Ishikawa (cell line): ENCODE measurements around the gene LRRC63.

Experiments
- CEBPB ChIP-seq: IDR thresholded peaks from 2 replicates; pipeline ENCODE4 v1.6.1; 2012
- CREB1 ChIP-seq: IDR thresholded peaks from 2 replicates; pipeline ENCODE4 v1.6.1; 2012; ENCODE audit warnings: low read depth
- EGR1 ChIP-seq: IDR thresholded peaks from 2 replicates; pipeline ENCODE4 v1.6.1; 2012
- EP300 ChIP-seq: IDR thresholded peaks from 2 replicates; pipeline ENCODE4 v1.6.1; 2012; ENCODE audit warnings: borderline replicate concordance
- FOXM1 ChIP-seq: IDR thresholded peaks from 2 replicates; pipeline ENCODE4 v1.6.1; 2012; ENCODE audit warnings: low read depth, borderline replicate concordance
- MAX ChIP-seq: IDR thresholded peaks from 2 replicates; pipeline ENCODE4 v1.6.1; 2012
- NFIC ChIP-seq: IDR thresholded peaks from 2 replicates; pipeline ENCODE4 v1.6.1; 2012
- RAD21 ChIP-seq: IDR thresholded peaks from 2 replicates; pipeline ENCODE4 v1.6.1; 2012; ENCODE audit warnings: low read depth
- REST ChIP-seq: IDR thresholded peaks from 2 replicates; pipeline ENCODE4 v1.6.1; 2012; ENCODE audit warnings: low read depth, mild to moderate bottlenecking
- TAF1 ChIP-seq: IDR thresholded peaks from 2 replicates; pipeline ENCODE4 v1.6.1; 2012; ENCODE audit warnings: low read depth, mild to moderate bottlenecking
- TCF12 ChIP-seq: IDR thresholded peaks from 2 replicates; pipeline ENCODE4 v1.6.1; 2012; ENCODE audit warnings: low read depth
- TEAD4 ChIP-seq: IDR thresholded peaks from 2 replicates; pipeline ENCODE4 v1.6.1; 2012
- USF1 ChIP-seq: IDR thresholded peaks from 2 replicates; pipeline ENCODE4 v1.6.1; 2012
- YY1 ChIP-seq: IDR thresholded peaks from 2 replicates; pipeline ENCODE4 v1.6.1; 2012; ENCODE audit warnings: low read depth
- ZBTB7A ChIP-seq: IDR thresholded peaks from 2 replicates; pipeline ENCODE4 v1.6.1; 2012; ENCODE audit warnings: low read depth

The LRRC63 gene

GRCh38 chr13:46229251-46229650 lies 17.5 kb downstream of the LRRC63 start:
- no peak for TF ChIP-seq USF1

- no peak for TF ChIP-seq TEAD4
- no peak for TF ChIP-seq RAD21
- TF ChIP-seq REST, result no peak
- TF ChIP-seq NFIC, result no peak
- TF ChIP-seq MAX, result no peak
- no peak for TF ChIP-seq USF1
- no peak for TF ChIP-seq CREB1
- no peak for TF ChIP-seq TCF12
- no peak for TF ChIP-seq EGR1
- no peak for TF ChIP-seq EP300
- TF ChIP-seq CEBPB, result no peak
- TF ChIP-seq ZBTB7A, result no peak
- no peak for TF ChIP-seq YY1
- TF ChIP-seq TAF1, result no peak
- TF ChIP-seq FOXM1, result no peak
These were observed 20.6 kb downstream of the LRRC63 start for GRCh38 chr13:46232281-46232680.

- TF ChIP-seq REST, result no peak
- no peak for TF ChIP-seq EP300
- TF ChIP-seq CEBPB, result no peak
- no peak for TF ChIP-seq FOXM1
- TF ChIP-seq TCF12, result no peak
- TF ChIP-seq TAF1, result no peak
- TF ChIP-seq EGR1, result no peak
- no peak for TF ChIP-seq USF1
- no peak for TF ChIP-seq TEAD4
- TF ChIP-seq MAX, result no peak
- no peak for TF ChIP-seq ZBTB7A
- no peak for TF ChIP-seq CREB1
- no peak for TF ChIP-seq NFIC
- no peak for TF ChIP-seq YY1
- no peak for TF ChIP-seq RAD21
These were observed 23.6 kb downstream of the LRRC63 start for GRCh38 chr13:46235286-46235685.

GRCh38 chr13:46265292-46265691 lies 53.6 kb downstream of the LRRC63 start:
- TF ChIP-seq TEAD4 (no peak), RAD21 (no peak)

GRCh38 chr13:46267166-46267565 lies 55.4 kb downstream of the LRRC63 start:
- TF ChIP-seq TCF12 (no peak), NFIC (no peak), RAD21 (no peak), MAX (no peak), YY1 (no peak), TAF1 (no peak), CREB1 (no peak), REST (no peak), EGR1 (no peak), ZBTB7A (no peak), TEAD4 (no peak), CEBPB (no peak), EP300 (no peak), USF1 (no peak), FOXM1 (no peak)
